Stimulated activated CD4-positive, alpha-beta T cell treated with anti-CD3 and anti-CD28 coated beads, TNF-alpha, amount 100 ng/mL, for 4 hours (primary cell): ENCODE measurements around the gene JCHAIN.
"Not testable (repeated sequence)": the region's sequence is repeated elsewhere in the genome, so short reads cannot be mapped to it uniquely, and the experiment has no call there.

Experiments used
- DNase-seq, 3 experiments: peaks; one replicate each; pipeline ENCODE4 v3.0.0-alpha.2; 2020; ENCODE audit warnings: low read depth in 3 of 3

Gene JCHAIN

DNA sequence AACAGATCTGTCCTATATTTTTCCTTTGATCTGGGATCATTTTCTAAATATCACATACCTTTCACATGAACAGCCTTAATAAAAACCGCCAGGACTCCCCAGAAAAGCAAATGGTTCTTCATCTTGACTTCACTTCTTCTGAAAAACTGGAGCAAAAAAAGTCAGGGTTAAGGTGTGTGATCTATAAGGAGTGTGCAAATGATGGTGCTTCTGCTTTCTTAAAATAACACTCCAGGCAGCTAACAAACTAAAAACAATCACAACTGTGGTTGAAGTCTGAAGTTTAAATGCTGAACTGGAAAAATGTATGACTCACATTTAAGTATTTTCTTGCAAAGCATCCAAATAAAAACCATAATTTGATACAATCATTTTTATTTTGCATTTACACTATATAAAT, at the start of gene JCHAIN:
TSS of gene JCHAIN (minus strand) at position 140 of the 400 bp plus-strand sequence. CDS start at position 122, 18 bp downstream.
- no peak for DNase-seq

DNA sequence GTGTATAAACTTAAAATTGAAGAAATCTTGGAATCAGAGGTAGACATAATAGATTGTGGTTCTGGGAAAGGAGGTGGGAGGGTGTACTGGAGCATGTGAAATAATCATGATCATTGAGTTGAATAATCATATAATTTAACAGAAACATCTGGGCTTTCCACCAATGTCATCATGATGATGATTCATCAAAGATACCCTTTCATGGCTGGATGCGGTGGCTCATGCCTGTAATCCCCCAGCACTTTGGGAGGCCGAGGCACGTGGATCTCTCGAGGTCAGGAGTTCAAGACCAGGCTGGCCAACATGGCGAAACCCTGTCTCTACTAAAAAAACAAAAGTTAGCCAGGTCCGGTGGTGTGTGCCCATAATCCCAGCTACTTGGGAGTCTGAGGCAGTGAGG, 48.8 kb upstream of the JCHAIN start:
- DNase-seq: no peak

DNA sequence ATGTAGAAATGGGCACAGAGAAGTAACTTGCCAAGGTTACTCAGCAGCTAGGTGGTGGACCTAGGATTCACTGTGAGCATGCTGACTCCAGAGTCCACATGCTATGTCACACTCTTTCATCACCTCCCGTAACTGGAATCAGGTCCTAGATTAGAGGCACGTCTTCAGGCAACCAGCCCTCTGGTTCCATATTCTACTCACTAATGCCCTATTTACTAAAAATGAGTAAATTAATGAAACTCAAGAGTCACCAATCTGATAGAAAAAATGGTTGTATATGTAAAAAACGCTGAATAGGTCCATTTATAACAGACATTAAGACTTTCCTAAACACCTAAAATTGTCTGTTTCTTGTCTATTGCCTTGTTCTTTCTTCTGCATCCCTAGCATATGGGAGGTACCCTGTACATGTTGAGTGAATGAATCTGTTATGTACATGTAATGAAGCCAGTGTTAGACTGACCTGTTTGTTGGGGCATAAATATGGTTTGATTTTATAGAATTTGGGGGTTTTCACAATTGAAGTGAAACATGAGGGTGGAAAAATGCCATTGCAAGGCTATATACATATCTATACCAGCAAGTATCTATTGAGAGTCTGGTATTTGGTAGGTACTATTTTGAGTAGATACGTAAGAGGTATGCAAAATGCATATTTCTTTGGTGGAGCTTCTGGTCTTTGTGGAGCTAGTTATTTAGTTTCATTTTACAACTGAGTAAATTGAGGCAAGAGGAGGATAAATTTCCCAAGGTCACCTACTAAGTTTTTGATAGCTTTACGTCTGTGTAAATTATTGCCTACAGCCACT, 48.0 kb upstream of the JCHAIN start:
- DNase-seq: no peak

DNA sequence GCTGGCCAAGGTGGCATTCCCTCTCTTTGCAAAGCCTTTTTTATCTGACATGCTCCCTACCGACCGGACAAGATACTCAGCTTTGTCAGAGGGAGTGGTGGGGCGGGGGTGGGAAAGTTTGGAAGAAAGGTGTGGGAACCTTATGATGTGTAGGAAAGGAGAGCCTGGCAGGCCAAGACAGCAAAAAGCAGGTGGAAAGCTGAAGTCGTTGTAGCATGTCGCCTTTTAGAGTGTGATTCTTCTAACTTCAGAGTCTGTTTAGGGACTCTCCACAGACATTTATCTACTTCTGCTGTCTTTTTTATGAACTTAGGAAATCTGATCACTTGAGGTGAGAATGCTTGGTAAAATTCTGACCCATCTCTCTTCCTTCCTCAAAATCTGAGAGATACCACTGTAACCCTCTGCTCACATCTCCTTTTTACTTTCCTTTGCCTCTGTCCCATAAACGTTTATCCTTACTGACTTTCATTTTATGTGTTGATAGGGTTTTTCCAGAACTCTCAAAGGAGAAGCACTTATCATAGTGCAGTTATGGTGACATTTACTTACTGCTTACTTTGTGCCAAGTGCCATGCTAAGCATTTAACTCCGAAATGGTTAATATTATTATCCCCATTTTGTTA, 47.3 kb upstream of the JCHAIN start:
- DNase-seq: no peak

DNA sequence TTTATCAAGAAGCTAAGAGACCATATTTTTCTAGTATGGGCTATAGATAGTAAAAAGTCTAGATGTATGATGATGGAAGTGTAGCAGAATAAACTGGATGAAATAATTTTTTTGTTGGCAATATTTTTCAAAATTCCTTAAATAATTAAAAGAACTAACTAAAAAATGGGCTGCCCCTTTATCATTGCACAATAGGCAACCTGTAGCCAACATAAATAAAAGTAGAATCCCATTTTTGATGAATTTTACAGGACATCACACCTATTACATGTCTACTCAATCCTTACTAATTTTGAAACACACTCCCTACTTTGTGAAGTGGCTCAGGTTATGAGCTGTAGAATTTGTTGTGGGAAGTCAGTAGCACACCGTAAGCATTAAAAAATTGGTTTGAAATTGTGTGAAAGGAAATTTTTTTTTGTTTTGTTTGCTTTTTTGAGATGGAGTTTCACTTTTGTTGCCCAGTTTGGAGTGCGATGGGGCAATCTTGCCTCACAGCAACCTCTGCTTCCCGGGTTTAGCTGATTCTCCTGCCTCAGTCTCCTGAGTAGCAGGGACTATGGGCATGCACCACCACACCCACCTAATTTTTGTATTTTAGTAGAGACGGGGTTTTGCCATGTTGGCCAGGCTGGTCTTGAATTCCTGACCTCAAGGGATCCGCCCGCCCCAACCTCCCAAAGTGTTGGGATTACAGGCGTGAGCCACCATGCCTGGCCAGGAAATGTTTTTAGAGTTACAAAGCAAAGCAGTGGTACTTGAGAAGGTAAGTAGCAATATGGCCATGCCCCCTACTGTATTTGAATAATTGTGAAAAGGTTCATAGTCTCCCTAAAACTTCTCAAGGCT, 46.5 kb upstream of the JCHAIN start:
- no peak for DNase-seq

DNA sequence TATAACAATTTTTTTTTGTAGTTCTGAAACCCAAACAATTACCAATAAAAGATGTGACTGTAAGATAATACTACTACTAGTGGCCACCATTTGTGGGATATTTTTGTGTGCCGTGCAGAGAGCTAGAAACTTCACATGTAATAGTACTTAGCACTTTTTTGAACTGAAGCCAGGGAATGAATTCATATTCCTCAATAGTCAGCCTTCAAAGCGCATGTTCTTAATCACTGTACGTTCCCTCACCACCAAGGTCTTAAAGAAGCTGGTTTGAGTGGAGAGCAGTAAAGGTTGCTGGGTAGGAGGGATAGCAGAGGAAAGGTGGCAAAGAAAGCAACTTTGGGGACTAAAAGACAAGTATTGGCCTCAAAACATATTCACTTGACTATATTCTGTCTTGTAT, 45.8 kb upstream of the JCHAIN start:
- DNase-seq: no peak

DNA sequence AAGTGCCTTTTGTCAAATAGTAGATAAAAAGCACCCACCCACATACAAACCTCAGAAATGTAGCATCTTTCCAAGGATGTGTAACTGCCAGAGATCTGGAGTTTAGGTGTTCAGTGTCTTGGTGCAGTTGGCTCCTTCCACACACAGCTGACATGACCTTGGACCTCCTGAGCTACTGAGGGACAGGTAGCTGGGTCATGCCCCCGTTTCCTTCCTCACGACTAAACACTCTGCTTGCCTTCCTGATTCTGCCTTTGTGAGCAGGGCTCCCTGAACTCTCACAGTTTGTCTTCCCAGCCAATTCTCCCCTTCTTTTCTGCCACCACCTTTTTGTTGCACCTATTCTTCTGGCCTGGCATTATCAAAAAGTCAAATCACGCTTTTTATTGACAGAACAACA, 45.3 kb upstream of the JCHAIN start:
- no peak for DNase-seq

DNA sequence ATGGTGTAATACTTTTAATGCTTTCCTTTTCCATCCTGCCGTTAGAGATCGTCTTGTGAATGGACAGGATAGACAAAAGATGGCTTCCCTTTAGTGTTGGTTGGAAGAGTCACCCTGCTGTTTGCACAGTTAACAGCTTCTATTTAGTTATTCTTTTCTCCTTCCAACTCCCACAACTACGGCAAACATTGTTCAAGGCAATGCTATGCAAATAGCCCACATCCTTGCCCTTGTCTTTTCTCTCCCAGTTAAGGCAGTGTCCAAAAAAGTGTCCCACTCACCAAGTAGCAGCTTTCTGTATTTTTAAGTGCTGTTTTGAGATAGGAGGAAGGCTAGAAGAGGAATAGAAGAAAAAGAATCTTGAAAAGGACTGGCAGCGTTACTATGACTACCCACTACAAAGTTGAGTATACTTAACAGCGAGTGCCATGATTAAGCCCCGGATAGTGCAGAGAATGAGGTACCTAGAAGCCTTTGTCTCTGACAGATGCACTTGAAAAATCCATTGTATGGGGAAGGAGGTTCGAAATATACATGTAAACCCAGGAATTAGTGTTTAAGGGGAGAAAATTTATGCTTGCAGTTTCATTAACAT, 43.4 kb upstream of the JCHAIN start:
- DNase-seq: no peak

DNA sequence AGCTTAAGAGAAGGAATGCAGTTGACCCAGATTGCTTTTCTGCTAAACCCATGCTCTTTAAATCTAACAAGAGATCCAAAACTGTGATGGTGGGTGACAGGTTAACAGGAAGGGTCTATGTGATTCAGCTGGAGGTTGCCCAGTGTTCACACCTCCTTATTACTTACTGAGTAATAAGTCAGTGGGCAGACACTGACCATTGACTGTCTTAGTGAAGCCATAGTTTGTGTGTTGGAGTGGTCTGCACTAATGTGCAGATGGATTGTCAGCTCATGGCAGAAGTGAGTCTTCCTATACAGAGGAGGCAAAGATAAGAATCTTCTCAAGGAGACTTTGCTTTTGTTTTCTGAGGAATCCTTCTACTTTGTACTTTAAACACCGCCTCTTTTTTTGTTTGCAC, 40.2 kb upstream of the JCHAIN start:
- no peak for DNase-seq

DNA sequence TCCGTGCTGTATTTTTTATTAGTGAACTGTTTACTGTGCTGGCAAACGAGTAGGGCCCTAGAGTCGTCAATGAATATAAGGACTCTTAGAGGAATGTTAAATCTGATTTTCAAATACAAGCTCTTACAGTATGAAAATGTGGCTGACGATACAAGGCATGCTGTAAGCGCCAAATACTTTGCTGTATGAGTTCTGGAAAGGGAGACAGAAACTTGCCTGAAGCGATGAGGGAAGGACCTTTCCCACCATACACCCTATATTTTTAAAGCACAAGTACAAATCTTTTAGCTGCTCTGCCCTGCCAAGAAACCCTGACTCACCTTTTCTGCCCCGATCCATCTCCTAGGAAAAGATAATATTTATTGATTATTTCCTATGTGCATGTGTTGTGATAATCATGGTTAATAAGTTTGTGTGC, 39.7 kb upstream of the JCHAIN start:
- DNase-seq: no peak

DNA sequence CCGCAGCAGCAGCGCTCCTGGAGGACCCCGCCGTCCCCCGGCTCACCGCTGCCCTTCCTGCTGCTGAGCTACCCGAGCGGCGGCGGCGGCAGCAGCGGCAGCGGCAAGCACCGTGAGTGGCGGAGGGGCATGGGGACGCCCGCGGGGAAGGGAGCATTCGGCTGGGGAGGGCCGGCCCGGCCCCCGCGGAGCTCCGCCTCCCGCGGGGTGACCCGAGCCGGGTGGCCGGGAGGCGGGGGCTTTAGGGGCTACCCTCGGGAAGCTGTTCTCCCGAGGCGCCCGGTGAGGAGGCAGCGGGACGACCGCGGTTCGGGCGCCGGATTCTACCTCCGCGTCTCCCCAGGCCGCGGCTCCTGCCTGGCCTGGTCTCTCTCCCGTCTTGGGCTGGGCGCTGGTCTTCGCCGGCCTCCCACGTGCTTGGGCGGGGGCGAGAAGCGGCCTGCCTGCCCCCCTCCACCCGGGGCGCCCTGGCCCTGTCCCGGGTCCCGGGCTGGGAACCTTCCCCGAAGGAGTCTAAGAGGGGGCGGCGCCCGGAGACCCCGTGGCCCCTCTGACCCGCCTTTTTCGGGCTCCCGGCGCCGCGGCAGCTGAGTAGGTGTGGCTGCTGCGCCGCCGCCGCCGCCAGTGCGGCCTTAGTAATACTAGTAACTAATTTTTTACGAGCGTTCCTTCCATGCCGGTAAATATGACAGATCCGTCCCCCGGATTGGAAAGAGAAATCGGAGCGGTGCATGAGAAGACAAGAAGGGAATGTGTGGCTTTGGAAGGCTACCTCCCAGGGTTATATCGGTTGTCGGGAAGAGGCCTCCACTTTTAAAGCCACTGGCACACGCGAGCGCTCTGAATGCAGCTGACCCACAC, 39.1 kb upstream of the JCHAIN start:
- peak; percentile 51 to 54 (median 53) for DNase-seq

DNA sequence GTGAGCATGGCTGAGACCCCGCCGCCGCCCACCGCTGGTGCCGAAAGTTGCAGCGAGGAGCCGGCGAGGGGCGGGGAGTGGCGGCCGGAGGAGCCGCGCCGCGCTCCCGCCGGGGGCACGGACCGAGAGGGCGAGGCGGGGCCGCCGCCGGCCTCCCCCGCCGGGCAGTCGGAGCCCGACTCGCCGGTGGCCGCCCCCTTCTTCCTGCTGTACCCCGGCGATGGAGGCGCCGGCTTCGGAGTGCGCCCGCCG, 38.5 kb upstream of the JCHAIN start:
- no peak for DNase-seq

DNA sequence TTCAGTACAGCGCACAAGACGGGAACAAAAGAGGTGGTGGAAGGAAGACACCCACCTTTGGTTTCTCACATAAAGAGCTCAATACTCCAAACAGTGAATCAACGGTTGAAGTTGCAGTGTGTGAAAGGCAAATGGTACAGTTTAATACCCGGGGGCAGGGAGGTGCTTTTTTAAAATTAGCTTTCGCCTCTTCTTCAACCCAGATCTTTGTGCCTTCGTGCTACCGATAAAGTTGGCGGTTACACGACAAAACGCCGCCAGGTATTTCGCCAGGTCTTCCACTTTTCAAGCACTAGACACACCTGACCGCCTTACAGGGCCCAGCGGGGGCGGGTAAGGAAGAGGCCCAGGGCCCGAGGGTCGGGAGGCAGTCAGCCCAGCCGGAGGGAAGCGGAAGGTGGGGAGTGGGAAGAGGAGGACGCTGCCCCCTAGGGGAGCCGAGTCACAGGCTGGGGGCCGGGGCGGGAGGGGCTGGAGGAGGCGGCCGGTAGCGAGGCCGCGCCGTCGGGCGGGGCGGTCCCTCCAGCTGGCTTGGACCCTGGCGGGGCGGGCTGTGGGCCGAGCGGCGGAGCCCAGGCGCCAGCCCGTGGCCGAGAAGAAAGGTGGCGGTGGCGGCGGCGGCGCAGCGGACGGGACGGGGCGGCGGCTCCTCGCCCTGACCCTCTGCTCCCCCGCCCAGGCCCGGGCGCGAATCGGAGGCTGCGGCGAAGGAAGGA, 38.1 kb upstream of the JCHAIN start:
- peak; percentile 22 to 37 (median 29) for DNase-seq

DNA sequence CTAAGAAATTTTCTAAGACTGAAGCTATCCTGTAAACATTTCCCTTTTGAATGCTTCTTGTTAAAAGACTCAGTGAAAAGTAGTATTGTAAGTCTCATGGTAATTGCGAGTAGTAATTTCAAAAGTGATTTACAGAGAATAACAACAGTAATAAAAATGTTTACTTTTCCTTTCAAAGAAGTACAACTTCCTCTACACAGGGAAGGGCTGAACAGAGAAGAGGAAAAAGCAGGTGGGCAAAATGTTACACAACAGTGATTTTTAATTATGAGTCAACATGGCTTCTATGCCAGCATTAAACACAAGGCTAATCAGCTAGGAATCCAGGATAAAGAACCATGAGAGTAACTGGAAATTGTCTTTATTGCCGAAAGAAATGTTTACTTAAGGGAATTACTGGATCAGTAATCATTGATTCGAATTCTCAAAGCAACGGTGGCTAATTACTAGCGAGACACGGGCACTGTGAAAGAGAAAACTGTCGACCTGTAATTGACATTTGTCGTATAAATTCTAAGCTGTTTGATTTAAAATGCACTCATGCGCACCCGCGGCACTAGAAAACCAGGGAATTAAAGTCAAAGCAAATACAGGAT, 37.4 kb upstream of the JCHAIN start:
- no peak for DNase-seq

DNA sequence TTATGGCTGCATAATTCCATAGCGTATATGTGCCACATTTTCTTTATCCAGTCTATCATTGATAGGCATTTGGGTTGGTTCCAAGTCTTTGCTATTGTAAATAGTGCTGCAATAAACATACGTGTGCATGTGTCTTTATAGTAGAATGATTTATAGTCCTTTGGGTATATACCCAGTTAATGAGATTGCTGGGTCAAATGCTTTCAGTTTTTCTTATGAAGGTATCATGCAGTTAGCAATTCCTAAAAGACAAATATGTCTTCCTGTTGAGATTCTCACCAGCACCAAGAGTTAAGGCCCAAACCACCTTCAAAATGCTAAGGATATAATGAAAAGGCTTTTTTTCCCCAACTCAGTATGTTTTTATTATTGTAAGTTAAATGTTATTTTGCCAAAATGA, 36.3 kb upstream of the JCHAIN start:
- not testable (repeated sequence) for DNase-seq

DNA sequence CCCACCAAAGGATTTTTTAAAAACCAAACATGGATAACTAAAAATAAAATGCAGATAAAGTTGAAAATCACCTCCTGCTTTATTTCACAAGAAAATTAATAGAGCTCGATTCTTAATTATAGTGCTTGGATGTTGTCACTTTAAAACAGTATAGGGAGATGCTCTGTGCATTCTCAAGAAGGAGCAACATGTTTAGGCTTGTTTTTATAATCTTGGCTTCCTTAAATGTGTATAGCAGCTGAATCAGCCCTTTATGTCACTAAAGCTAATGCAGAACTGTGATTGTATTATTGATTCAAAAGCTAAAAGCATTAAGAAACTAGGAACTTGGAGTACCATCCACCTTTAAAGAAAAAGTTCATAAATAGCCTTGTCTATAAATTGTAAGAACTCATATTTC, 35.0 kb upstream of the JCHAIN start:
- no peak for DNase-seq

DNA sequence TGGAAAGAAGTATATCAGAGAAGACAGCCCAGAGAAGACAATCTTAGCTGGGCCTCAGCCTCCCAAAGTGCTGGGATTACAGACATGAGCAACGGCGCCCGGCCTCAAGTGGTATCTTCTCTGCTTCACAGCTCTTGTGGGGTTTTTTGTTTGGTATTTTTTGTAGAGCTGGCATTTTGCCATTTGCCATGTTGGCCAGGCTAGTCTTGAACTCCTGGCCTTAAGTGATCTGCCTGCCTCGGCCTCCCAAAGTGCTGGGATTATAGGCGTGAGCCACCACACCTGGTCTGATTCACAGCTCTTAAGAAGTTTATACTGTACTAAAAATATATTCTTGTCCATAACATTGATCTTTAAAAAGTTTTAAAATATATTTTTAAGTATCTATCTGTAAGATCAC, 34.4 kb upstream of the JCHAIN start:
- no peak for DNase-seq

DNA sequence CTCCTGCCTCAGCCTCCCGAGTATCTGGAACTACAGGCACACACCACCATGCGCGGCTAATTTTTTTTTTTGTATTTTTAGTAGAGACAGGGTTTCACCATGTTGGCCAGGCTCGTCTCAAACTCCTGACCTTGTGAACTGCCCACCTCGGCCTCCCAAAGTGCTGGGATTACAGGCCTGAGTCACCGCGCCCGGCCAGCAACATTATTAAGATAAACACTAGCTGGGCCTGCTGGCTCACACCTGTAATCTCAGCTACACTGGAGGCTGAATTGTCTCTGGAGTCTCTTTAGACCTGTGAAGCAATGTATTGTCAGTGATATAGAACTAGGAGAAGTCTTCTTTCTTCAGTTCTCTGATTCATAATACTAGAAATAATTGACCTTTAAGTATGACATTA, 32.1 kb upstream of the JCHAIN start:
- not testable (repeated sequence) for DNase-seq

DNA sequence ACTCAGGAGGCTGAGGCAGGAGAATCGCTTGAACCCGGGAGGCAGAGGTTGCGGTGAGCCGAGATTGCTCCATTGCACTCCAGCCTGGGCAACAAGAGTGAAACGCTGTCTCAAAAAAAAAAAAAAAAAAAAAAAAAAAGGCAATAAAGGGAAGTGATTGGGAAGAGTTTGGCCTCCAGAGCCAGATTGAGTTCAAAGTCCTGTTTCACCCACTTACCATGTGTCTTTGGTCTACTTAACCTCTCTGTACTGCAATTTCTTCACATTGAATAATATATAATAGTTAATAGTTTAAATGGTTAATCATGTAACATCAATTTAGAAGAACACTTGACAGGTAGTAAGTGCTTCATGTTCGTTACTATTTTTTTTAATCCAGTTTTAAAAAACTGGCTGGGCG, 28.3 kb upstream of the JCHAIN start:
- DNase-seq: not testable (repeated sequence)

DNA sequence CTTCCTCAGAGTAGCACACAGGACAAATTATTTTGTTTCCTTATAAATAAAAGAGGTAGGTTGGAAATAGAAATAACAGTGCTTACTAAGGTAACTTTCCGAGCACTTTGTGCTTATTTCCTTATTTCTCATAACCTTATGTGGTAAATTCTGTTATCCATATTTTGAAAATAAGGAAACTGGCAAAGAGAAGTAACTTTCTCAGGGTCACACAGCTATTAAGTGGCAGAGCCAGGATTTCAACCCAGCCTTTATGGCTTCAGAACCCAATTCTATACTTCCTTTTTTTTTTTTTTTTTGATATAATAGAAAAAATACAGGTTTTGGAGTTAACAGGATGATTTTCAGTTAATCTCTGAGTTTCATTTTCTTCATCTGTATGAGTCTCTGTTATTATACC, 25.4 kb upstream of the JCHAIN start:
- DNase-seq: no peak
